GM23338 (cell line): ENCODE results near the gene TRDMT1. TPM values are rescaled to one million over a fixed set of nuclear protein-coding genes. Genes with fewer than 3 reads are reported as not detected.

Experiments used
- ATAC-seq: fragments of 200-7000 bp; cut with Tn5 transposase; 3 replicates; pipeline ENCODE4 v1.9.1; 2020
- DNase-seq: peaks from one replicate; pipeline ENCODE4 v3.0.0-alpha.2; 2015; ENCODE audit warnings: low spot score
- H2AFZ ChIP-seq: fragments of 200-600 bp; sonication (generic); 2 replicates; pipeline ENCODE4 v1.8.0; 2016; ENCODE audit warnings: antibody characterized with exemption, mild to moderate bottlenecking, moderate library complexity
- H3F3A ChIP-seq: fragments of 200-600 bp; sonication (generic); replicated peaks from 2 replicates; pipeline ENCODE4 v1.8.0; 2017; ENCODE audit warnings: antibody characterized with exemption, mixed run types, low read depth
- H3K27ac ChIP-seq: fragments of 200-600 bp; sonication (generic); 2 replicates; pipeline ENCODE4 v1.6.1; 2016; ENCODE audit warnings: low read depth
- H3K27me3 ChIP-seq: fragments of 200-600 bp; sonication (generic); 2 replicates; pipeline ENCODE4 v1.8.0; 2016; ENCODE audit warnings: mild to moderate bottlenecking, mixed run types, moderate library complexity; ENCODE audit not compliant: insufficient read depth
- H3K36me3 ChIP-seq: fragments of 200-600 bp; sonication (generic); 2 replicates; pipeline ENCODE4 v1.8.0; 2016; ENCODE audit warnings: mild to moderate bottlenecking; ENCODE audit not compliant: insufficient read depth
- H3K4me1 ChIP-seq: fragments of 200-600 bp; sonication (generic); 2 replicates; pipeline ENCODE4 v1.8.0; 2016; ENCODE audit warnings: mild to moderate bottlenecking, moderate library complexity; ENCODE audit not compliant: insufficient read depth
- H3K4me2 ChIP-seq: fragments of 200-600 bp; sonication (generic); 2 replicates; pipeline ENCODE4 v1.7.1; 2017; ENCODE audit warnings: mixed run types
- H3K4me3 ChIP-seq: fragments of 200-600 bp; sonication (generic); 2 replicates; pipeline ENCODE4 v1.6.1; 2016; ENCODE audit warnings: mixed run types
- H3K79me2 ChIP-seq: fragments of 200-600 bp; sonication (generic); replicated peaks from 2 replicates; pipeline ENCODE4 v1.8.0; 2017; ENCODE audit warnings: mild to moderate bottlenecking; ENCODE audit not compliant: insufficient read depth
- H3K9me2 ChIP-seq: fragments of 200-600 bp; sonication (generic); 2 replicates; pipeline ENCODE4 v1.8.0; 2017; ENCODE audit not compliant: insufficient read depth
- H4K20me1 ChIP-seq: fragments of 200-600 bp; sonication (generic); replicated peaks from 2 replicates; pipeline ENCODE4 v1.8.0; 2017; ENCODE audit warnings: mild to moderate bottlenecking; ENCODE audit not compliant: insufficient read depth
- H3K27ac Mint-ChIP-seq: 2 replicates; pipeline ENCODE4 v1.8.0; 2020; ENCODE audit warnings: inconsistent platforms, mild to moderate bottlenecking, moderate library complexity, mixed read lengths
- H3K27me3 Mint-ChIP-seq: 3 replicates; pipeline ENCODE4 v1.8.0; 2022; ENCODE audit warnings: low read depth, mild to moderate bottlenecking, moderate library complexity, mixed read lengths, inconsistent platforms; ENCODE audit not compliant: insufficient read depth, poor library complexity
- H3K36me3 Mint-ChIP-seq: 3 replicates; pipeline ENCODE4 v1.8.0; 2021; ENCODE audit warnings: low read depth, mild to moderate bottlenecking, inconsistent platforms, moderate library complexity, mixed read lengths
- H3K4me1 Mint-ChIP-seq: 3 replicates; pipeline ENCODE4 v1.8.0; 2020; ENCODE audit warnings: mild to moderate bottlenecking, inconsistent platforms, mixed read lengths
- H3K4me3 Mint-ChIP-seq: 3 replicates; pipeline ENCODE4 v1.8.0; 2021; ENCODE audit warnings: moderate library complexity, mild to moderate bottlenecking, inconsistent platforms, mixed read lengths
- H3K9me3 Mint-ChIP-seq: 3 replicates; pipeline ENCODE4 v1.8.0; 2020; ENCODE audit warnings: moderate library complexity, mild to moderate bottlenecking, inconsistent platforms, mixed read lengths
- CREB1 ChIP-seq: fragments of 250-450 bp; sonication (Bioruptor Pico); IDR thresholded peaks from 2 replicates; pipeline ENCODE4 v1.5.0; 2020; ENCODE audit warnings: low read depth, mild to moderate bottlenecking, moderate library complexity
- CTCF ChIP-seq, 2 experiments: fragments of 200-600 bp in 1 of 2; sonication (generic) in 1 of 2; conservative IDR thresholded peaks; 2 replicates each; pipeline versions ENCODE4 v1.5.1 to v1.6.1; 2016 to 2017; ENCODE audit warnings: antibody characterized with exemption in 2 of 2, low read depth in 2 of 2, mild to moderate bottlenecking in 2 of 2, moderate library complexity in 1 of 2
- ETS1 ChIP-seq: IDR thresholded peaks from 2 replicates; pipeline ENCODE4 v1.6.1; 2016; ENCODE audit warnings: antibody characterized with exemption
- EZH2 ChIP-seq: fragments of 200-600 bp; sonication (generic); IDR thresholded peaks from one replicate; pipeline ENCODE4 v1.8.0; 2017; ENCODE audit warnings: antibody characterized with exemption, mild to moderate bottlenecking, low read depth; ENCODE audit not compliant: unreplicated experiment
- EZH2phosphoT487 ChIP-seq: fragments of 200-600 bp; sonication (generic); IDR thresholded peaks from one replicate; pipeline ENCODE4 v1.8.1; 2018; ENCODE audit warnings: antibody characterized with exemption; ENCODE audit not compliant: unreplicated experiment
- JUNB ChIP-seq: IDR thresholded peaks from one replicate; pipeline ENCODE4 v1.6.1; 2016; ENCODE audit warnings: antibody characterized with exemption; ENCODE audit not compliant: unreplicated experiment
- NANOG ChIP-seq: IDR thresholded peaks from 2 replicates; pipeline ENCODE4 v1.6.1; 2016; ENCODE audit warnings: antibody characterized with exemption, borderline replicate concordance
- POLR2AphosphoS5 ChIP-seq: IDR thresholded peaks from 2 replicates; pipeline ENCODE4 v1.6.1; 2016; ENCODE audit warnings: antibody characterized with exemption, low read depth
- REST ChIP-seq: IDR thresholded peaks from one replicate; pipeline ENCODE4 v1.6.1; 2018; ENCODE audit warnings: antibody characterized with exemption; ENCODE audit not compliant: unreplicated experiment
- STAT1 ChIP-seq: IDR thresholded peaks from one replicate; pipeline ENCODE4 v1.6.1; 2016; ENCODE audit warnings: antibody characterized with exemption; ENCODE audit not compliant: unreplicated experiment
- ZNF114 ChIP-seq: fragments of 250-450 bp; sonication (Bioruptor Pico); IDR thresholded peaks from 2 replicates; pipeline ENCODE4 v1.5.0; 2020; ENCODE audit warnings: mild to moderate bottlenecking, moderate library complexity
- ZNF331 ChIP-seq: fragments of 250-450 bp; sonication (Bioruptor Pico); IDR thresholded peaks from 2 replicates; pipeline ENCODE4 v1.5.0; 2020; ENCODE audit warnings: low read depth, mild to moderate bottlenecking, moderate library complexity
- polyA plus RNA-seq: library from polyadenylated mRNA; unstranded; fragments of >200 nt; fragmentation: Nextera tagmentation; extraction: Ambion mirVana; gene quantifications from 2 replicates; pipeline ENCODE4 v1.2.1, GENCODE V29; 2016
- total RNA-seq: library from RNA; depleted of rRNA; stranded (reverse); fragments of >200 nt; shearing (Covaris generic); gene quantifications from 2 replicates; pipeline ENCODE4 v1.2.3, GENCODE V29; 2014
- TF ChIP-seq, protein P1 (sequence below): fragments of 250-450 bp; sonication (Bioruptor Pico); IDR thresholded peaks from 2 replicates; pipeline ENCODE4 v1.5.0; 2020; ENCODE audit warnings: mild to moderate bottlenecking, moderate library complexity

Gene TRDMT1
- total and polyA plus RNA-seq, 2 experiments from 2014 or later, result 16.0 to 37.7 TPM

DNA sequence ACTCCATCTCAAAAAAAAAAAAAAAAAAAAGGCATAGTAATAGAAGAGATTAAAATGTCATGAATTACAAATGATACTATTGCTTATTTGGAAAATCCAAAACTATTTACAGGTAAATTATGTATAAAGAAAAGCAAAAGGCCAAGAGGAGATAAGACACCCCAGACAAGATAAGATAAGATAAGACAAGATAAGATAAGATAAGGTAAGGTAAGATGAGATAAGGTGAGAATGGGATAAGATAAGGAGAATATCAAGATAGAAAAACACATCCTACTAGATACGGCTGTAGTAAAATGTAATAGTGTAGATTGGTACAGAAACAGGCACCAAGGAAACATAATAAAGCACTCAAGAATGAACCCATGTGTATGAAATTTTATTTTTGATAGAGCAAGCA lies 47.5 kb upstream of the TRDMT1 start (continued):
- TF ChIP-seq JUNB (no peak), CREB1 (CRISPR knock-in tag) (no peak)

- Histone ChIP-seq H3F3A (no peaks in the 10 kb centered on the region), H3K27me3 (no peaks in the 10 kb centered on the region), H3K4me3 (no peak overlapping the region), H3K36me3 (0 out of 2 replicates have a peak, but pooled peaks cover 9% of the 10 kb centered on the region), H3K4me1 (no peaks in the 10 kb centered on the region), H3K4me2 (no peak overlapping the region), H2AFZ (no peak overlapping the region), H3K79me2 (no peaks in the 10 kb centered on the region), H3K9me2 (no peaks in the 10 kb centered on the region; the same call in 1 of the 2 replicates), H4K20me1 (no peaks in the 10 kb centered on the region), H3K27ac (no peak overlapping the region)
- DNase-seq (no peak), ATAC-seq (no peak)
- H3K27me3 Mint-ChIP-seq, result peaks cover 4% of the 10 kb centered on the region
- peaks cover 18% of the 10 kb centered on the region; the same call in 2 of the 3 replicates for H3K36me3 Mint-ChIP-seq
- TF ChIP-seq CREB1 (CRISPR knock-in tag) (no peak), ZNF114 (CRISPR knock-in tag) (no peak), EZH2 (no peak), CTCF (conservative IDR thresholded peaks at IDR 0.05; ENCODE audit: low read depth in 2 of 2) (no peak), POLR2AphosphoS5 (no peak), EZH2phosphoT487 (no peak), ZNF331 (CRISPR knock-in tag) (no peak), REST (no peak), STAT1 (no peak), ETS1 (no peak), NANOG (no peak), JUNB (no peak)
- TF ChIP-seq, protein P1, sequence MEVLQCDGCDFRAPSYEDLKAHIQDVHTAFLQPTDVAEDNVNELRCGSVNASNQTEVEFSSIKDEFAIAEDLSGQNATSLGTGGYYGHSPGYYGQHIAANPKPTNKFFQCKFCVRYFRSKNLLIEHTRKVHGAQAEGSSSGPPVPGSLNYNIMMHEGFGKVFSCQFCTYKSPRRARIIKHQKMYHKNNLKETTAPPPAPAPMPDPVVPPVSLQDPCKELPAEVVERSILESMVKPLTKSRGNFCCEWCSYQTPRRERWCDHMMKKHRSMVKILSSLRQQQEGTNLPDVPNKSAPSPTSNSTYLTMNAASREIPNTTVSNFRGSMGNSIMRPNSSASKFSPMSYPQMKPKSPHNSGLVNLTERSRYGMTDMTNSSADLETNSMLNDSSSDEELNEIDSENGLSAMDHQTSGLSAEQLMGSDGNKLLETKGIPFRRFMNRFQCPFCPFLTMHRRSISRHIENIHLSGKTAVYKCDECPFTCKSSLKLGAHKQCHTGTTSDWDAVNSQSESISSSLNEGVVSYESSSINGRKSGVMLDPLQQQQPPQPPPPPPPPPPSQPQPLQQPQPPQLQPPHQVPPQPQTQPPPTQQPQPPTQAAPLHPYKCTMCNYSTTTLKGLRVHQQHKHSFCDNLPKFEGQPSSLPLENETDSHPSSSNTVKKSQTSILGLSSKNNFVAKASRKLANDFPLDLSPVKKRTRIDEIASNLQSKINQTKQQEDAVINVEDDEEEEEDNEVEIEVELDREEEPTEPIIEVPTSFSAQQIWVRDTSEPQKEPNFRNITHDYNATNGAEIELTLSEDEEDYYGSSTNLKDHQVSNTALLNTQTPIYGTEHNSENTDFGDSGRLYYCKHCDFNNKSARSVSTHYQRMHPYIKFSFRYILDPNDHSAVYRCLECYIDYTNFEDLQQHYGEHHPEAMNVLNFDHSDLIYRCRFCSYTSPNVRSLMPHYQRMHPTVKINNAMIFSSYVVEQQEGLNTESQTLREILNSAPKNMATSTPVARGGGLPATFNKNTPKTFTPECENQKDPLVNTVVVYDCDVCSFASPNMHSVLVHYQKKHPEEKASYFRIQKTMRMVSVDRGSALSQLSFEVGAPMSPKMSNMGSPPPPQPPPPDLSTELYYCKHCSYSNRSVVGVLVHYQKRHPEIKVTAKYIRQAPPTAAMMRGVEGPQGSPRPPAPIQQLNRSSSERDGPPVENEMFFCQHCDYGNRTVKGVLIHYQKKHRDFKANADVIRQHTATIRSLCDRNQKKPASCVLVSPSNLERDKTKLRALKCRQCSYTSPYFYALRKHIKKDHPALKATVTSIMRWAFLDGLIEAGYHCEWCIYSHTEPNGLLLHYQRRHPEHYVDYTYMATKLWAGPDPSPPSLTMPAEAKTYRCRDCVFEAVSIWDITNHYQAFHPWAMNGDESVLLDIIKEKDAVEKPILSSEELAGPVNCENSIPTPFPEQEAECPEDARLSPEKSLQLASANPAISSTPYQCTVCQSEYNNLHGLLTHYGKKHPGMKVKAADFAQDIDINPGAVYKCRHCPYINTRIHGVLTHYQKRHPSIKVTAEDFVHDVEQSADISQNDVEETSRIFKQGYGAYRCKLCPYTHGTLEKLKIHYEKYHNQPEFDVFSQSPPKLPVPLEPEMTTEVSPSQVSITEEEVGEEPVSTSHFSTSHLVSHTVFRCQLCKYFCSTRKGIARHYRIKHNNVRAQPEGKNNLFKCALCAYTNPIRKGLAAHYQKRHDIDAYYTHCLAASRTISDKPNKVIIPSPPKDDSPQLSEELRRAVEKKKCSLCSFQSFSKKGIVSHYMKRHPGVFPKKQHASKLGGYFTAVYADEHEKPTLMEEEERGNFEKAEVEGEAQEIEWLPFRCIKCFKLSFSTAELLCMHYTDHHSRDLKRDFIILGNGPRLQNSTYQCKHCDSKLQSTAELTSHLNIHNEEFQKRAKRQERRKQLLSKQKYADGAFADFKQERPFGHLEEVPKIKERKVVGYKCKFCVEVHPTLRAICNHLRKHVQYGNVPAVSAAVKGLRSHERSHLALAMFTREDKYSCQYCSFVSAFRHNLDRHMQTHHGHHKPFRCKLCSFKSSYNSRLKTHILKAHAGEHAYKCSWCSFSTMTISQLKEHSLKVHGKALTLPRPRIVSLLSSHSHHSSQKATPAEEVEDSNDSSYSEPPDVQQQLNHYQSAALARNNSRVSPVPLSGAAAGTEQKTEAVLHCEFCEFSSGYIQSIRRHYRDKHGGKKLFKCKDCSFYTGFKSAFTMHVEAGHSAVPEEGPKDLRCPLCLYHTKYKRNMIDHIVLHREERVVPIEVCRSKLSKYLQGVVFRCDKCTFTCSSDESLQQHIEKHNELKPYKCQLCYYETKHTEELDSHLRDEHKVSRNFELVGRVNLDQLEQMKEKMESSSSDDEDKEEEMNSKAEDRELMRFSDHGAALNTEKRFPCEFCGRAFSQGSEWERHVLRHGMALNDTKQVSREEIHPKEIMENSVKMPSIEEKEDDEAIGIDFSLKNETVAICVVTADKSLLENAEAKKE (CRISPR knock-in tag), result no peak
- H3K4me1 Mint-ChIP-seq, result no peaks in the 10 kb centered on the region
- no peak overlapping the region for H3K27ac Mint-ChIP-seq
- peaks cover 24% of the 10 kb centered on the region for H3K9me3 Mint-ChIP-seq
- no peak overlapping the region for H3K4me3 Mint-ChIP-seq
These were observed 45.7 kb upstream of the TRDMT1 start for GRCh38 chr10:17247210-17247609.
